Medulla oblongata (tissue), 1 donor: ENCODE results near the gene FADS1.

Experiments
- DNase-seq: peaks from one replicate; pipeline ENCODE4 v3.0.0-alpha.2; 2015; ENCODE audit errors: extremely low spot score

FADS1 gene

DNA sequence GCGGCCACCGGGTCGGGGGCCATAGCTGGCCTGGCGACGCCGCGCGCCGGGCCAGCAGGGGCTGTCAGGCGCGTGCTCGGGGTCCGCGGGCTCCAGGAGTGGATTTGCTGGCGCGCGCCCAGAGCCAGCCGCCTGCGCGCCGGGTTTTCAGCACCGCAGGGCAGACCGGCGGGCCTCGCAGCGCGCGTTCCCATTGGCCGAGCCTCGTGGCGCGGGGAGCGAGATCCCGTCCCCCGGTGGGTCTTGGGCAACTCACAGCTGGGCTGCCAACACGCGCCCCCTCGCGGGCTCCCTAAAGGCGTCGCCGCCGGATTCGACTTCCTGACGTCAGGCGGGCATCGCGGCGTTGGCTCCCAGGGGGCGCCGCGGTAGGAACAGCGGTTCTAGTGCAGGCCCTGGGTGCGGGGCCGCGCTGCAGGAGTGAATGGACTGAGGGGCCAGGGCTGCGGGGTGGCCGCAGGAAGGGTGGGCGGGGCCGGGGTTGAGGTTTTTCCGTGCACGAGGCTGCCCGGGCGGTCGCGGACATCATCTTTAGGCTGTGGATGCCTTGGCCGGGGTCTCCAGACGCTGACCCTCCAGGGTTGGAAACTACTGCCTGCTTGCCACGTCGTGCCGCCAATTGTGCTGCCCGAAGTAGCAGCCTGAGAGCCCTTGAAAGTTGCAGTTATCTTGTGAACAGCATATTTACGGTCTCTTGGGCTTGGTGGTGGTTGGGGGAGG is at the start of gene FADS1:
TSS of gene FADS1 (minus strand) at position 268 of the 720 bp plus-strand sequence. CDS start at position 194, 74 bp downstream.
- peak; percentile 95 for DNase-seq

DNA sequence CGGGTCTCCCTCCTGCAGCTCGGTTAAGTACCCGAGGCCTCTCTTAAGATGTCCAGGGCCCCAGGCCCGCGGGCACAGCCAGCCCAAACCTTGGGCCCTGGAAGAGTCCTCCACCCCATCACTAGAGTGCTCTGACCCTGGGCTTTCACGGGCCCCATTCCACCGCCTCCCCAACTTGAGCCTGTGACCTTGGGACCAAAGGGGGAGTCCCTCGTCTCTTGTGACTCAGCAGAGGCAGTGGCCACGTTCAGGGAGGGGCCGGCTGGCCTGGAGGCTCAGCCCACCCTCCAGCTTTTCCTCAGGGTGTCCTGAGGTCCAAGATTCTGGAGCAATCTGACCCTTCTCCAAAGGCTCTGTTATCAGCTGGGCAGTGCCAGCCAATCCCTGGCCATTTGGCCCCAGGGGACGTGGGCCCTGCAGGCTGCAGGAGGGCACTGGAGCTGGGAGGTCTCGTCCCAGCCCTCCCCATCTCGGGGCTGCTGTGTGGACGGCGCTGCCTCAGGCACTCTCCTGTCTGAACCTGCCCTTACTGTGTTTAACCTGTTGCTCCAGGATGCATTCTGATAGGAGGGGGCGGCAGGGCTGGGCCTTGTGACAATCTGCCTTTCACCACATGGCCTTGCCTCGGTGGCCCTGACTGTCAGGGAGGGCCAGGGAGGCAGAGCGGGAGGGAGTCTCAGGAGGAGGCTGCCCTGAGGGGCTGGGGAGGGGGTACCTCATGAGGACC is 49.6 kb upstream of the FADS1 start:
- DNase-seq, result no peak

DNA sequence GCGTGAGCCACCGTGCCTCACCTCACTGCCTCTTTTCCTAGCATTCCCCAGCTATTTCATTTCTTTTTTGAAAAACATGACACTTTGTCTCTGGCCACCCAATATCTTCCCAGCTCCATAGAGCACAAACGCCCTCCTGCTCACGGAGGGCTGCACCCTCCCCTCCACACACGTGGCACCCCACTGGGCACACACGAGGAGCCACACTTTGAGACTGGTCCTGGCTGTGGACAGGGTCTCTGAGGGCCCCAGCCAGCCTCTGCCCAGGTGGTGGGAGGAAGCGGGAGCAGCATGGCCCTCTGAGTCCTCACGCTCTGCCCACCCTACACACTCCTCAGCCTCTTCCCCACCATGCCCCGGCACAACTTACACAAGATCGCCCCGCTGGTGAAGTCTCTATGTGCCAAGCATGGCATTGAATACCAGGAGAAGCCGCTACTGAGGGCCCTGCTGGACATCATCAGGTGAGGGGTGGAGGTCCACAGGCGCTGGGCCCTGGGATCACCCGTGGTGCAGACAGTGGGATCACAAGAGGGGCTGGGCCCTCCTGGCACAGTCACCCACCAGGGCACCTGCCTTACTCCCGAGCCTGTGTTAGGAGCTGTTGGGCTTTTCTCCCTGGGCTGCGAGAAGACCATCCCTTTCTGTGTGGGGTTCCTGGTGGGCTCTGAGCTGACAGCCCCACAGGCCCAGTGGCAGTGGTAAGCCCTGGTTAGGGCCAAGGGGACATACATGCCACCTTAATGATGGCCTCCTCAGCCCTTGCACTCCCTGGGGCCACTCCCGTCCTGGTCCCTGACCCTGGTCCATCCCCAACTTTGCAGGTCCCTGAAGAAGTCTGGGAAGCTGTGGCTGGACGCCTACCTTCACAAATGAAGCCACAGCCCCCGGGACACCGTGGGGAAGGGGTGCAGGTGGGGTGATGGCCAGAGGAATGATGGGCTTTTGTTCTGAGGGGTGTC is 48.3 kb upstream of the FADS1 start:
- no peak for DNase-seq

DNA sequence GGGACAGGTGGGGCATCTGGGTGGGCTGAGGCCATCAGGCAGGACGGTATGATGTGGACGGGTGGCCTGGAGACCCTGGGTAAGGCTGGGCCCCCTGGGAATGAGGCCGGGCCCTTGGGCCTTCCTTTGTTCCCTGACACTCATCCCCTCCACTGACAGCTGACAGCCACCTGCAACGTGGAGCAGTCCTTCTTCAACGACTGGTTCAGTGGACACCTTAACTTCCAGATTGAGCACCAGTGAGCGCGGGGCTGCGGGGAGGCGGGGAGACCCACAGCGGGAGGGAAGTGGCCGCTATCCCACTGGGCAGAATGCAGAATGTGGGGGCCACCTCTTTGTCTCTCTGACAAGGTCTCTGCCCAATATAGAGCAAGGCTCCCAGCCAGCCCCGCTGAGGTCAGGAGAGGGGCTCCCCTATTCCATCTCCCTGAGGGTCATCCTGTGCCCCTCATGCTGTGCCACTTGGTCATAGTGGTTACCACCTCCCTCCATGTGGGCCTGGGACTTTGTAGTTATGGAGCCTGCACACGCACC is 46.8 kb upstream of the FADS1 start:
- no peak for DNase-seq

DNA sequence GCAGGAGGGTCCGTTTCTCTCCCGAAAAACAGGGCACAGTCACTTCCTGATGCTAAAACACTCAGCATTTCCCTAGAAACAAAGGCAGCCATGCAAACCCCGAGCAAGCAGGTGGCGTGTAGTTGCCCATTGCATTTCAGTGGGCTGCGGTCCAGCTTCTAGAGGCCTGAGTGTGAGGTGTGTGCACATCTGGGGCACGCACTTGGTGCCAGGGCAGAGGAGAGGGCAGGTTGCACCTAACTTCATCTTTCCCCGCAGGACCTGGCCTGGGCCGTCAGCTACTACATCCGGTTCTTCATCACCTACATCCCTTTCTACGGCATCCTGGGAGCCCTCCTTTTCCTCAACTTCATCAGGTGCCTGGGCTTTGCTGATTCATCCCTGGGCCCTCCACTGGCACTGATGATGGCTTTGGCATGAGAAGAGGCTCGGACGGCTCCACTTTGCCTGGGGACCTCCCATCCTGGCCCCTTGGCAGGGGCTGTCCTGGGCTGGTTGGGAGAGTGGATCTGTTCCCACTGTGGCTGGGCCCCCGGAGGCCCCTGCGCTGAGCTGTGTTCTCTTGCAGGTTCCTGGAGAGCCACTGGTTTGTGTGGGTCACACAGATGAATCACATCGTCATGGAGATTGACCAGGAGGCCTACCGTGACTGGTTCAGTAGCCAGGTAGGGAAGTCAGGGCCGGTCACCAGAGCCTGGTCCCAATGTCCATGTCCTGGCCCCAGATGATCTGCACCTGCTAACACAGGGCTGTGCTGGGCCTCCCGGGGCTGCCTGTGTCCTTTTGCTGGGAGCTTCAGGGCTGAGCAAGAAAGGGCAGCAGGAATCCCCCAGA is 46.1 kb upstream of the FADS1 start:
- no peak for DNase-seq

DNA sequence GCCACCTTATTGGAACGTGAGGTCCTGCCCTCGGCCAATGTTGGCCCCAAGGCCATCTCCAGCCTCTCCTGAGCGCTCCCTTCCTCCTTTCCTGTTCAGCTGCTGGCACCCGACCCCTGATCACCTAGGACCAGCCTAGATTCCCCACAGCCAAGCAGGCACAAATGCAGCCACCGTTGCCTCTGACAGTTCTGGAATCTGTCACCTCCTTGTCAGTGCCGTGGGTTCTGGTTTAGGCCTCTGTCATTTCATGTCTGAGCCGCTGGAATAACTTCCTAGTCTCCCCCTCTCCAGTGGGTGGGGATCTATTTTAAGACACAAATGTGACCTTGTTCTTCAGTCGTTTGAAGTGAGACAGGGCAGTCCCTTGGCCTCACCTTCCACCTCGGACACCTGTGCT is 44.8 kb upstream of the FADS1 start:
- no peak for DNase-seq

DNA sequence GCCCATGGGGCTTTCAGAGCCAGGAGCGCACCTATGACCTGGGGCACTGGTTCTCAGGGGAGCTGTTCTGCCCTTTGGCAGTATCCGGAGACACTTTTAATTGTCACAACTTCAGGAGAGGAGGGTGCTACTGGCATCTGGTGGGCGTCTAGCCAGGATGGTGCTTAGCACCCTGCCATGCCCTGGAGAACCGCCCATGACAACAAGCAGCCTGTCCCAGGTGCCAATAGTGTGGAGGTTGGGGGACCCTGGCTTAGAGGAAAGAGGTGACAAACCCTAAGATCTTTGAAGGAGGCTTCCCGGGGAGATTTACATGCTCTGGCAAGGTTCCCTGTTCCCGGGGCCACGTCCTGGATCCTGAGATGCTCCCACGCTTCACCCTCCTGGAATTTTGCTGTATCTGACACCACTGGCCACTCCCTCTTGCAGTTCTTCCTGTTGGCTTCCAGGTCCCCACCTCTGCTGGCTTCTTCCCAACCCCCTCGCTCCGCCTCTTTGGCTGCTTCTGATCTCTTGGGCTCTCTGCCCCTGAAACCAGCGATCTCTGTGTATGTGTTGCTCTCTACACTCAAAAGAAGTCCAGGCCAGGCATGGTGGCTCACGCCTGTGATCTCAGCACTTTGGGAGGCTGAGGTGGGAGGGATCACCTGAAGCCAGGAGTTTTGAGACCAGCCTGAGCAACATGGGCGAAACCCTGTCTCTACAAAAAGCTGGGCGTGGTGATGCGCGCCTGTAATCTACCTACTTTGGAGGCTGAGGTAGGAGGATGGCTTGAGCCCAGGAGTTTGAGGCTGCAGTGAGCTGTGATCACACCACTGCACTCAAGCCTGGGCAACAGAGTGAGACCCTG is 43.5 kb upstream of the FADS1 start:
- DNase-seq, result peak; percentile 27

DNA sequence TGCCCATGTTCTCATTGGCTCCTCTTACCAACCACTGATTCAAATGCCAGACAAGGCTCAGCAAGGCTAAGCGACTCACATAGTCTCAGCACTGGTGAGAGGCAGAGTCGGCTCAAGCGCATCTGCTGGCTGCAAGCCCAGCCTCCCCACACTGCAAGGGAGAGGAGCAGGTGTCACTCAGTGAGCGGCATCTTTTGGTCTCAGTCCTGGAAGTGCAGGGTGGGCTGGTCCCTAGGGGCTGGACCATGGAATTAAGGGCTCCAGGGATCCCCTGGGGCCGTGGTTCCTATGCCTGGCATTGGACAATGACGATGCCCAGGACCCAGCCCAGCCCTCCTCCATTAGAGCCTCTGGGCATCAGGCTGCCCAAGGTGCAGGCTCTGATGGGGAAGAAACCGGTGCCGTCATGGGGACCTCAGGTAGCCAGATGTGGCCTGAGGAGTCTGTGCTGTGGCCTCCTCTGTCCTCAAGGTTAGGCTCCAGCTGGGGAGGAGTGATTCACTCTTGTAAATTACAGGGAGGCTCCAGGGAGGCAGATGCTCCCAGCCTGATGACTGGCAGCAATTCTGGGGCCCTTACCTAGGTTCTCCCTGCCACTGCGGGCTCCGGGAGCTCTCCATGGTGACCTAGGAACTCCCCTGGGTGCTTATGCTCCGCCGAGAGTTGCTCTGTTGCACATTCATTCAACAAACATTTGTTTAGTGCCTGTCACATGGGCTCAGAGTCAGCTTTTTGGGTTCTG is 39.3 kb upstream of the FADS1 start:
- no peak for DNase-seq

DNA sequence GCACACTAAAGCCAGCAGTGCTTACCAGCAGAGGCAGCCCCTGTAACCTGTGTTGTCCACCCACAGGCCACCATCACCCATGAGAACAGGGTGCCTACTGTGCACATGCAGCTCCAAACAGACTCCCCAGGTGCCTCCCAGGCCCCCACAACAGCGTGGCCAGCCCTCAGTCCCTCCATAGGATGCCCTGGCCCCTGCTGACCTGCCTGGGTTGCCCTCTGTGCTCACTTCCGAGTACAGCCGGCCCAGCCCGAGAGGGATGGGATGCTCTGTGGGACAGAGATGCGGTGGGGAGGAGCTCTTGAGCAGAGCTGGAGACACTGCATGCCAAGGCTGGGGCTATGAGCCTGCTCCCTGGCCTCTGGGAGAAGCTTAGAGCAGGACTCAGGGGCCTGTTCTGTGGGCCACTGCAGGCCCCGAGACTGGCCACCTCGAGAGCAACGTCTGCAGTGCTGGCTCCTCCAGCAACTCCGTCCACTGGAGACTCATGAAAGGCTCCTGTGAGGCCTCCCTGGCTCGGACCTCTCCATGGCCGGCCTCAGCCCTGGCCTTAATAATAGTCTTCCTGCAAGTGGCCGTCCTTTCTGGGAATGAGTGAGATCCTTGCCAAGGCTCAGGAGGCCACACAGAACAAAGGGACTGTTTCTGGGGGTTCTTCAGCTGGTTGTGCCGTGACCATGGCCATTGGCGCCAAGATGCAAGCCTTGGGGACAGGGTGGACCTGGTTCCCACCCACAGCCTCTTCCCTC is 38.3 kb upstream of the FADS1 start:
- peak; percentile 36 for DNase-seq

DNA sequence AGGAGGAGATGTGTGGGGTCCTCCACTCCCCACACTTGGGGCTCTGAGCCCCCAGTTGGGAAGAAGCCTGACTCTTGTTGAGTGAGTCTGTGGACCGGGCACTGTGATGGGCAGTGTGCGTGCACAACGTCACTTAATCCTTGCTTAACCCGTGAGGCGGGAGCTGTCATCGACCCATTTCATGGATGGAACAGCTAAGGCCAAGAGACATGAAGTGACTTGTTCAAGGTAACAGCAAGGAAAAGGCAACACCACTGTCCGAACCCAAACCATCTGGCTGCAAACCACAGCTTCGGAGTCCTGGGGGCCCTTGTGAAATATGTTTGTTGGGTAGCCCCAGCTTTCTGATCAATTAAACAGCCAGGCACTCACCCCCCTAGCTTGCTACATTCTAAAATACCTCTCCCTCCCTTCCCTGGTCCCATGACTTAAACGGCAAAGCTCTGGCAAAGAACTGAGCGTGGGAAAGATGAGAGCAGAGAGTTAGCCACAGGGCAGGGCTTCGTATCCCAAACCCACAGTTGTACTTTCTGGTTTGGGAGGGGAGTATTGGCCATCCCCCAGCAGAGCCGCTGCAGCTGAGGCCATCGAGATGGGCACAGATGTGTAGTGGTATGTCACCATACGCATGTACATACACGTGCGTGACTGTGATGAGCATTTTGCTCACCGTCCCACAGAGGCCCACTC is 37.5 kb upstream of the FADS1 start:
- no peak for DNase-seq

DNA sequence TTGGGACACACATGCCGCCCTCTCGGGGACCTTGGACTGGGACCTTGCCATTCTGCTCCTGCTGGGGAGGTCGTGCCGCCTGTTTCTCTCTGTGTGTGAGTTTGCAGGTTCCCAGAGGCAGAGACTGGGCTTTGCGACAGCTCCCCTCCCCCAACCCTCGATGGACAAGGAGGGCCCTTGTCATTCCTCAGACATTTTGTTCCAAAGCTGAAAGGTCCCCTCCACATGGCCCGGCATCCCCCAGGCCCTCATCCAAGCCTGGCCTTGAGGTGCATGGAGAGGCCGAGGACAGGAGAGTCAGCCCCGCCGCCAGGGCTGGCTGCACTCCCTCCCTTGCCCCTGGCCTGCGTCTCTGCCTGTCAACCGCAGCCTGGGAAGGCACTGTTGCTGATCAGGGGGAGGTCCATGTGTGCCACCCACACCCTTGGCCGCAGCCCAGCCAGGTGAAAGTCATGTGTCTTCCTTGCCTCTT is 36.9 kb upstream of the FADS1 start:
- peak; percentile 71 for DNase-seq

DNA sequence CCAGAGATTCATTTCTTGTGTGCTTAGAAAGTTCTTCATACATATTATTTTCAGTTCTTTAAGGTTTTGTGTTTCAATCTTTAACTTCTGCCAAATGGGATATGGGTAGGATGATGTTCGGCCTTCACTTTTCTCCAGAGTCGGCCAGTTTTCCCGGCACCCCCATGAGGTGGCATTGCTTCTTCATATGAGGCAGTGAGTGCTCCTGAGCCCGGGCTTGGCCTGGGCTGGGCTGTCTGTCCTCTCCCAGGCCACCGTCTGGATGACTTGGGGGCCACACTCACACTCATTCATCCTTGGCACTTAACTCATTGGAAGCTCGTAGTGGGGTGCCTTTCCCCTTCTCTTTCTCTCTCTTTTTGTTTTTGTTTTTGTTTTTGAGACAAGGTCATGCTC is 35.1 kb upstream of the FADS1 start:
- no peak for DNase-seq

DNA sequence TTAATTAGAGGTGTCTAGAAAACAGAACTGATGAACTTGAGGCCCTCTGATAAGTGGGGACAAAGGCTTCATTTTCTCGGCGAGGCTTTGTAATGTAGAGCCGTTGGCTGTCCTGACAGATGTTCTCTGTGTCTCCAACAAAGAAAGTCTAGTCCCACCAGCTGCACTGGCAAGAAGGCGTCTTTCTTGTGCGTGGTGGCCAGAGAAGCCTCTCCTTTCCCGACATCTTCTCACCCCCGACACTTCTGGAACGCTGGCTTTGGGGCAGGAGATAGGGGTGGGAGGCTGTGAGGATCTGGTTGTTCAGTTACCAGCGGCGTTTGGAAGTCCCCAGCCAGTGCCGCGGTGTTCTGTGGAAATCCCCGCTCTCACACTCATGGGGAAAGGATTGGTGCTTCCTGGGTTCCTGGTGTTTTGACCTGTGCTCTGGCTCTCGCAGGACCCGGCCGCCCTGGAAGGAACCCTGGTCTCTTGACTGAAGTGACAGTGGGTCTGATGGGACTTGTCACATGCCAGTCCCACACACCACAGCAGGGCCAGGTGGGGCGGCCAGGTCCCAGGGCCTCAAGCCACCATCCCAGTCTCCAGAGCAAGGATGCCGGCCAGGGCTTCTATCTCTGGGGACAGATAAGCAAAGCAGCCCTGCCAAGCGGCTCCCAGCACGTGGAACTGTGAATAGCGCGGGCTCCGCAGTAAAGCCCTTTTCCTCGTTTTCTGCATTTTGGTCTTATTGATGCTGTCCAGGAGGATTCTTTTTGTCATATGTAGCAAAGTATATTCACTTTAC is 34.5 kb upstream of the FADS1 start:
- peak; percentile 78 for DNase-seq

DNA sequence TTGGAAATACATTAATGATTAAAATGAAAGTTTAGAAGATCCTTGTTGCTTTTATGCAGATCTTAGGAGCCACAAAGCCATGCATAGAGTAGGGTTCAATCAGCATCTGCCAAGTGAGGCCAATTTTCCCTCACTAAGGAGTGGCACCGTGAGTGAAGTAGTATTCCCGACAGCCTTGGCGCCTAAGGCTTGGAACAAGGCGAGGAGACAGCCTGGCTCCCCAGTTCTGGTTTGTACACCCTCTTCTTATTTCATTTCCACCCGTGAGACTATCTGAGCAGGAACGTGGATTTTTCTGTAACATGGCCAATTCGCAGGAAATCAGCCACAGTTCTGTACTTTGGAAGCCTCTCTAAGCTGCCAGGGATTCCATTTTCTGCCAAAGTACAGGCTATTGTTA is 33.9 kb upstream of the FADS1 start:
- no peak for DNase-seq

DNA sequence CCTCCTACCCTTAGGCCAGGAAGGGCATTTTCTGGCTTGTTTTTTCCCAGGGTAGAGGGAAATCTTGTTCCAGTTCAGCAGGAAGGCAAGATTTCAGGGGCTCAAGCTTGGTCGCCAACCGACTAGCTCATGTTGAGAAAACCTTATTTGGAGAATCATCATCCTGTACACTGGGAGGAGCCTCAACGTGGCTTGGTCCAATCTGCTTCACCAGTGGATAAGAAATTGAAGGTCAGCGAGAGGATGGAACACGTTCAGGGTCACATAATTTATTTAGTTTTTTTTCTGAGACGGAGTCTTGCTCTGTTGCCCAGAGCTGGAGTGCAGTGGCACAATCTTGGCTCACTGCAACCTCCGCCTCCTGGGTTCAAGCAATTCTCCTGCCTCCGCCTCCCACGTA is 31.8 kb upstream of the FADS1 start:
- DNase-seq, result no peak

DNA sequence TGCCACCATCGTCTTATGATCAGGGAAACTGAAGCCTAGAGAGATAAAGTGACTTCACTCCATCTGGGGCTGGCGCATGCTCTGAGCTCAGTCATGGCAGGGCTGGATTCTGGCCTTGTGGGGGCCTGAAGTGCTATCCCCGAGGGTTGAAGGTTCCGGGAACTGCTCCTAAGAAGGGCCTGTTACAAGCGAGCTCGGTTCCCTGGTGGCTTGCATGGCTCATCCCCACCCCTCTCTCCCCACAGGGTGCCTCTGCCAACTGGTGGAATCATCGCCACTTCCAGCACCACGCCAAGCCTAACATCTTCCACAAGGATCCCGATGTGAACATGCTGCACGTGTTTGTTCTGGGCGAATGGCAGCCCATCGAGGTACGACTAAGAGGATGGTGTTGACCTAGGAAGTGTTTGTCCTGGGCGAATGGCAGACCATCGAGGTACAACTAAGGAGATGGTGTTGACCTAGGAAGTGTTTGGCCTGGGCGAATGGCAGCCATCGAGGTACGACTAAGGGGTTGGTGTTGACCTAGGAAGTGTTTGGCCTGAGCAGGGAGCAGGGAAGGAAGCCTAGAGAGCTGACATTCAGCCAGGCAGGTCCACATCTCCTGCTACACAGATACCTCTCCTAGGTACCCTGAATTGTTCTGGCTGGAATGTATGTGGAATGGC is 31.2 kb upstream of the FADS1 start:
- DNase-seq, result no peak
